ENCODE data around the gene MBD6. TPM values are rescaled to one million over a fixed set of nuclear protein-coding genes. Genes with fewer than 3 reads are reported as not detected.
"Not testable (repeated sequence)": the region's sequence is repeated elsewhere in the genome, so short reads cannot be mapped to it uniquely, and the experiment has no call there.

The MBD6 gene
- total RNA-seq, 2 experiments from 2014 or later: 71.7 to 73.4 TPM

DNA sequence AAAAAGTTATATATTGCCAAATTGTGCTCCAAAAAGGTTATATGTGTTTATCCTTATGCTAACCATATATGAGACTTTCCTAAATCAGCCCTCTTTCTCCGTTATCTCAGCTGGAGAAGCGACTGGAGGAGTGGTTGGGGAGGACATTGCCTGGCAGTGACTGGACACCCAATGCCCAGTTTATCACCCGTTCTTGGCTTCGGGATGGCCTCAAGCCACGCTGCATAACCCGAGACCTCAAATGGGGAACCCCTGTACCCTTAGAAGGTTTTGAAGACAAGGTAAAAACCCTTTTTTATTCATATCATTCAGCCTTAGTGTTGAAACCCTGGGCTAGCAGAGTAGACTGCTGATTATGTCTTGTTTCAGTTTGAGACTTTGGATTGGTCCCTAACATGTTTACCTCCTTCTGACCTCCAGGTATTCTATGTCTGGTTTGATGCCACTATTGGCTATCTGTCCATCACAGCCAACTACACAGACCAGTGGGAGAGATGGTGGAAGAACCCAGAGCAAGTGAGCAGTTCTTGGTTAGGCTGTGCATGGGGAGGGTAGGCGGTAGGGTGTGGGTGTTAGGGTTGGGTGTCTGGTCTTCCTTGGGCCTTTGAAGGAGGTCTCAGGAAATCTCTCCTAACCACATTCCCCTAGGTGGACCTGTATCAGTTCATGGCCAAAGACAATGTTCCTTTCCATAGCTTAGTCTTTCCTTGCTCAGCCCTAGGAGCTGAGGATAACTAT is 10.9 kb upstream of the MBD6 start:
- H3K36me3 Mint-ChIP-seq (ENCODE audit: low read depth): peaks cover 59% of the 10 kb centered on the region
- POLR2A ChIA-PET: interaction anchor here (1.6 kb wide), 1 partner anchor 9 kb away, joined by 5 read pairs; the partner anchor contains the start of gene DDIT3
- H3K27me3 Mint-ChIP-seq: no peaks in the 10 kb centered on the region
- no peaks in the 10 kb centered on the region for H3K9me3 Mint-ChIP-seq
- H3K4me1 Mint-ChIP-seq: no peaks in the 10 kb centered on the region
- no peak for DNase-seq
- no peak overlapping the region for H3K4me3 Mint-ChIP-seq
- CTCF ChIA-PET: no interaction called here
- H3K27ac Mint-ChIP-seq: no peak overlapping the region

DNA sequence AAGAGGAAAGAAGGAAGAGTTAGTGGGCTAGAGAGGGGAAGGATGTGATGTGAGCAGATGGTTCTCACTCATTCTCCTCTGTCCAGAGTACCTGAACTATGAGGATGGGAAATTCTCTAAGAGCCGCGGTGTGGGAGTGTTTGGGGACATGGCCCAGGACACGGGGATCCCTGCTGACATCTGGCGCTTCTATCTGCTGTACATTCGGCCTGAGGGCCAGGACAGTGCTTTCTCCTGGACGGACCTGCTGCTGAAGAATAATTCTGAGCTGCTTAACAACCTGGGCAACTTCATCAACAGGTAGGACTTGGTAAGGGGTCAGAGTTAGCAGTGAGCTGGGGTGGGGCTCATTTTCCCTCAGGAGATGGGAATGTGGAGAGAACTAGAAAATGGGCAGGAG is 10.0 kb upstream of the MBD6 start:
- Mint-ChIP-seq H3K27me3 (no peaks in the 10 kb centered on the region), H3K36me3 (ENCODE audit: low read depth) (peaks cover 68% of the 10 kb centered on the region), H3K9me3 (no peaks in the 10 kb centered on the region), H3K4me3 (no peak overlapping the region), H3K27ac (no peak overlapping the region), H3K4me1 (peaks cover 8% of the 10 kb centered on the region)
- ChIA-PET POLR2A (interaction anchor here (0.8 to 1.6 kb wide), 2 partner anchors 8 kb away, joined by 3 to 5 read pairs; partner anchors contain the start of gene DDIT3), CTCF (interaction anchor here (1.3 kb wide), 1 partner anchor 54 kb away, joined by 3 read pairs; no protein-coding TSS in a partner anchor)
- DNase-seq: no peak

DNA sequence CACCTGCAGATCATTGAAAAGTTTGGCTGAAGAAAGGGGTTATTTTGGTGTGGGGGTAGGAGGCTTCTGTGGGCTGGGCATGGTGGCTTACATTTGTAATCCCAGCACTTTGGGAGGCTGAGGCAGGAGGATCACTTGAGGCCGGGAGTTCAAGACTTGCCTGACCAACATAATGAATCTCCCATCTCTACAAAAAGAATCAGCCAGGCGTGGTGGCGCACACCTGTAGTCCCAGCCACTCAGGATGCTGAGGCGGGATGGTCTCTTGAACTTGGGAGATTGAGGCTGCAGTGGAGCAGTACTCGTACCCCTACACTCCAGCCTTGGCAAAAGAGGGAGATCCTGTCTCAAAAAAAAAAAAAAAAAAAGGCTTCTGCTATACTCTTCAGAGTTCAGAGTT is 9.4 kb upstream of the MBD6 start:
- ChIA-PET CTCF (interaction anchor here (1.3 kb wide), 1 partner anchor 55 kb away, joined by 3 read pairs; no protein-coding TSS in a partner anchor), POLR2A (interaction anchor here (0.8 kb wide), 1 partner anchor 9 kb away, joined by 3 read pairs; no protein-coding TSS in a partner anchor)
- no peak overlapping the region for H3K4me3 Mint-ChIP-seq
- H3K4me1 Mint-ChIP-seq: peaks cover 12% of the 10 kb centered on the region
- H3K27ac Mint-ChIP-seq: no peak overlapping the region
- no peaks in the 10 kb centered on the region for H3K9me3 Mint-ChIP-seq
- no peaks in the 10 kb centered on the region for H3K27me3 Mint-ChIP-seq
- H3K36me3 Mint-ChIP-seq (ENCODE audit: low read depth): peaks cover 72% of the 10 kb centered on the region
- no peak for DNase-seq

- not testable (repeated sequence) for DNase-seq, H3K27ac Mint-ChIP-seq, H3K9me3 Mint-ChIP-seq, H3K27me3 Mint-ChIP-seq, H3K4me3 Mint-ChIP-seq
- peaks cover 76% of the 10 kb centered on the region for H3K36me3 Mint-ChIP-seq (ENCODE audit: low read depth)
- peaks cover 16% of the 10 kb centered on the region for H3K4me1 Mint-ChIP-seq
- CTCF ChIA-PET: interaction anchor here (1.3 kb wide), 1 partner anchor 55 kb away, joined by 3 read pairs; no protein-coding TSS in a partner anchor
- POLR2A ChIA-PET: interaction anchor here (0.9 to 1.6 kb wide), 2 partner anchors 18 to 26 kb away, joined by 3 to 7 read pairs; partner anchors contain the start of gene MARS1
These were observed 8.9 kb upstream of the MBD6 start for GRCh38 chr12:57513677-57514076.

DNA sequence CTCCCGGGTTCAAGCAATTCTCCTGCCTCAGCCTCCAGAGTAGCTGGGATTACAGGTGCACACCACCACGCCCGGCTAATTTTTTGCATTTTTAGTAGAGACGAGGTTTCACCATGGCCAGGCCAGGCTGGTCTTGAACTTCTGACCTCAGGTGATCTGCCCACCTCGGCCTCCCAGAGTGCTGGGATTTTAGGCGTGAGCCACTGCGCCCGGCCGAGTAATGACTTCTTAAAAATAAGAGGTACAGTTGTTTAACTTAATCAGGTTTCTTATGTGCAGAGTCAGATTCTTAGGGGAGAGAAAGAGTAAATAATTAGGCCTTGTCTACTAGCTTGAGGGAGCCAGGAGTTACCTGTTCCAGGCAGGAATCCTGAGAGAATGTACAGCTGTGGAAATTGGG is 8.4 kb upstream of the MBD6 start:
- Mint-ChIP-seq H3K36me3 (ENCODE audit: low read depth) (peaks cover 79% of the 10 kb centered on the region), H3K4me1 (peaks cover 21% of the 10 kb centered on the region)
- not testable (repeated sequence) for H3K27me3 Mint-ChIP-seq, H3K27ac Mint-ChIP-seq, DNase-seq, H3K9me3 Mint-ChIP-seq, H3K4me3 Mint-ChIP-seq
- CTCF ChIA-PET: interaction anchor here (0.6 kb wide), 1 partner anchor 51 kb away, joined by 3 read pairs; no protein-coding TSS in a partner anchor
- POLR2A ChIA-PET: interaction anchor here (0.9 to 1.7 kb wide), 5 partner anchors 10 to 34 kb away, joined by 3 to 9 read pairs (median 4); partner anchors contain the start of gene MARS1

- Mint-ChIP-seq H3K9me3 (no peaks in the 10 kb centered on the region), H3K4me1 (peaks cover 24% of the 10 kb centered on the region), H3K36me3 (ENCODE audit: low read depth) (peaks cover 79% of the 10 kb centered on the region), H3K4me3 (no peak overlapping the region), H3K27me3 (no peaks in the 10 kb centered on the region), H3K27ac (no peak overlapping the region)
- CTCF ChIA-PET: interaction anchor here (0.6 kb wide), 1 partner anchor 52 kb away, joined by 3 read pairs; no protein-coding TSS in a partner anchor
- POLR2A ChIA-PET: interaction anchor here (0.9 to 2.9 kb wide), 9 partner anchors 9 to 38 kb away, joined by 3 to 11 read pairs (median 4); partner anchors contain the start of gene MARS1
- DNase-seq: no peak
These were observed 7.8 kb upstream of the MBD6 start for GRCh38 chr12:57514720-57515407.

GRCh38 chr12:57515408-57515933 is 7.2 kb upstream of the MBD6 start:
- Mint-ChIP-seq H3K4me3 (no peak overlapping the region), H3K36me3 (ENCODE audit: low read depth) (peaks cover 85% of the 10 kb centered on the region), H3K4me1 (peaks cover 24% of the 10 kb centered on the region), H3K27ac (peak overlapping the region; percentile 11), H3K9me3 (no peaks in the 10 kb centered on the region), H3K27me3 (no peaks in the 10 kb centered on the region)
- no peak for DNase-seq
- ChIA-PET CTCF (interaction anchor here (0.8 to 1.3 kb wide), 2 partner anchors 16 to 56 kb away, joined by 3 to 4 read pairs; partner anchors contain the start of gene GLI1), POLR2A (interaction anchor here (1.1 to 2.9 kb wide), 8 partner anchors 8 to 39 kb away, joined by 3 to 11 read pairs (median 4); partner anchors contain the start of gene MARS1)

DNA sequence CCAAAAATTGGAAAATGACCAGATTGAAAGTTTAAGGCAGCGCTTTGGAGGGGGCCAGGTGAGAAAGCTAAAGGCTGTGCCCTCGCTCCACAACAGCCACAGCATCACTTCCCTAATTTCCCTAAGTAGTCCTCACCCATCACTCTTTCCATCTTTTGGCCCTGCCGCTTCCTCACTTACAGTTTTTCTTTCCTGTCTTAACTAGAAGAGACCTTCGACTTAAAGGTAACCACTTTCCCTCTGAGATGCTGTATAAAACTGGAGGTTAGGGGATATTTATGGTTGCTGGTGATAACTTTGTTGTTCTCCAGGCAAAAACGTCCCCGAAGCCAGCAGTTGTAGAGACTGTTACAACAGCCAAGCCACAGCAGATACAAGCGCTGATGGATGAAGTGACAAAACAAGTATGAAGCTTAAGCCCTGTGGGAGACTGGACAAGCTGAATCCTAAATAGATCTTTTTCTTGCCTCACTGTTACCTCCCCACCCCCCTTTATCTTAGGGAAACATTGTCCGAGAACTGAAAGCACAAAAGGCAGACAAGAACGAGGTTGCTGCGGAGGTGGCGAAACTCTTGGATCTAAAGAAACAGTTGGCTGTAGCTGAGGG is 6.6 kb upstream of the MBD6 start:
- peaks cover 27% of the 10 kb centered on the region for H3K4me1 Mint-ChIP-seq
- ChIA-PET POLR2A (interaction anchor here (1.2 to 2.9 kb wide), 3 partner anchors 10 to 39 kb away, joined by 3 to 11 read pairs (median 4); no protein-coding TSS in a partner anchor), CTCF (interaction anchor here (0.8 to 1.7 kb wide), 3 partner anchors 16 to 57 kb away, joined by 3 to 7 read pairs (median 4); partner anchors contain the start of gene GLI1)
- peaks cover 82% of the 10 kb centered on the region for H3K36me3 Mint-ChIP-seq (ENCODE audit: low read depth)
- no peaks in the 10 kb centered on the region for H3K27me3 Mint-ChIP-seq
- no peak for DNase-seq
- no peak overlapping the region for H3K4me3 Mint-ChIP-seq
- H3K27ac Mint-ChIP-seq: no peak overlapping the region
- no peaks in the 10 kb centered on the region for H3K9me3 Mint-ChIP-seq

- DNase-seq: no peak
- peaks cover 77% of the 10 kb centered on the region for H3K36me3 Mint-ChIP-seq (ENCODE audit: low read depth)
- ChIA-PET CTCF (interaction anchor here (0.8 to 1.7 kb wide), 3 partner anchors 17 to 58 kb away, joined by 3 to 7 read pairs (median 4); partner anchors contain the start of gene GLI1), POLR2A (interaction anchor here (0.7 to 4.5 kb wide), 4 partner anchors 11 to 40 kb away, joined by 3 to 24 read pairs (median 7); partner anchors contain the start of genes ARHGAP9 and MARS1)
- peak overlapping the region; percentile 28 for H3K27ac Mint-ChIP-seq
- H3K4me1 Mint-ChIP-seq: peaks cover 33% of the 10 kb centered on the region
- no peaks in the 10 kb centered on the region for H3K9me3 Mint-ChIP-seq
- no peak overlapping the region for H3K4me3 Mint-ChIP-seq
- H3K27me3 Mint-ChIP-seq: no peaks in the 10 kb centered on the region
These were observed 5.9 kb upstream of the MBD6 start for GRCh38 chr12:57516617-57517153.

GRCh38 chr12:57517187-57517586 is 5.4 kb upstream of the MBD6 start:
- Mint-ChIP-seq H3K9me3 (no peaks in the 10 kb centered on the region), H3K36me3 (ENCODE audit: low read depth) (peaks cover 74% of the 10 kb centered on the region), H3K4me3 (no peak overlapping the region), H3K4me1 (peaks cover 38% of the 10 kb centered on the region), H3K27ac (peak overlapping the region; percentile 36), H3K27me3 (no peaks in the 10 kb centered on the region)
- ChIA-PET CTCF (interaction anchor here (1.7 kb wide), 1 partner anchor 40 kb away, joined by 7 read pairs; no protein-coding TSS in a partner anchor), POLR2A (interaction anchor here (0.7 to 4.5 kb wide), 4 partner anchors 29 to 56 kb away, joined by 3 to 24 read pairs (median 7); partner anchors contain the start of genes ARHGAP9 and MARS1)
- no peak for DNase-seq

DNA sequence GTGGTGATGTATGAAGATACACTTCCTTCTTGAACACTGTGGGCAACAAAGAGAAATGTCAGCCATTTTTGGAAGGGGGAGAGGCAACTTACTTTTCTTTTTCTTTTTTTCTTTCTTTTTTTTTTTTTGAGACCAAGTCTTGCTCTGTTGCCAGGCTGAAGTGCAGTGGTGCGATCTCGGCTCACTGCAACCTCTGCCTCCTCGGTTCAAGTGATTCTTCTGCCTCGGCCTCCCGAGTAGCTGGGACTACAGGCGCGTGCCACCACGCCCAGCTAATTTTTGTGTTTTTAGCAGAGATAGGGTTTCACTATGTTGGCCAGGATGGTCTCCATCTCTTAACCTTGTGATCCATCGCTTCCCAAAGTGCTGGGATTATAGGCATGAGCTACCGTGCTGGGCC is 4.9 kb upstream of the MBD6 start:
- POLR2A ChIA-PET: interaction anchor here (0.8 to 4.5 kb wide), 5 partner anchors 15 to 57 kb away, joined by 3 to 30 read pairs (median 3); partner anchors contain the start of genes ARHGAP9 and MARS1
- not testable (repeated sequence) for DNase-seq, H3K4me3 Mint-ChIP-seq, H3K9me3 Mint-ChIP-seq, H3K27me3 Mint-ChIP-seq
- peak overlapping the region; percentile 36 for H3K27ac Mint-ChIP-seq
- H3K4me1 Mint-ChIP-seq: peaks cover 40% of the 10 kb centered on the region
- CTCF ChIA-PET: interaction anchor here (0.9 to 1.7 kb wide), 2 partner anchors 27 to 41 kb away, joined by 3 to 7 read pairs; no protein-coding TSS in a partner anchor
- H3K36me3 Mint-ChIP-seq (ENCODE audit: low read depth): peaks cover 69% of the 10 kb centered on the region

All from activated CD4-positive, alpha-beta memory T cell treated with anti-CD3 and anti-CD28 coated beads, Interleukin-2, amount 10 ng/mL, durations not matched to agents 7 days and 5 days (primary cell).